ENCODE measurements around the gene MCRIP1.
A peak's percentile ranks its signal among the peaks of the same experiment; 100 is the strongest.

MCRIP1 gene, protein sequence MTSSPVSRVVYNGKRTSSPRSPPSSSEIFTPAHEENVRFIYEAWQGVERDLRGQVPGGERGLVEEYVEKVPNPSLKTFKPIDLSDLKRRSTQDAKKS

GRCh38 chr17:81833160-81833920 lies at the start of gene MCRIP1:
Gene MCRIP1, minus strand, starts transcription at chr17:81833291. Its CDS starts 8,785 bp downstream, at chr17:81824506.
- DNase-seq (peak; percentile 99), ATAC-seq (peak; percentile 81)
- Mint-ChIP-seq H3K27me3 (no peaks in the 10 kb centered on the region), H3K9me3 (no peaks in the 10 kb centered on the region), H3K27ac (peak within 1 kb of the TSS; percentile 94), H3K4me1 (peaks cover 25% of the 10 kb centered on the region), H3K36me3 (ENCODE audit: low read depth) (peaks cover under 1% of the 10 kb centered on the region), H3K4me3 (peak within 1 kb of the TSS; percentile 88)

DNA sequence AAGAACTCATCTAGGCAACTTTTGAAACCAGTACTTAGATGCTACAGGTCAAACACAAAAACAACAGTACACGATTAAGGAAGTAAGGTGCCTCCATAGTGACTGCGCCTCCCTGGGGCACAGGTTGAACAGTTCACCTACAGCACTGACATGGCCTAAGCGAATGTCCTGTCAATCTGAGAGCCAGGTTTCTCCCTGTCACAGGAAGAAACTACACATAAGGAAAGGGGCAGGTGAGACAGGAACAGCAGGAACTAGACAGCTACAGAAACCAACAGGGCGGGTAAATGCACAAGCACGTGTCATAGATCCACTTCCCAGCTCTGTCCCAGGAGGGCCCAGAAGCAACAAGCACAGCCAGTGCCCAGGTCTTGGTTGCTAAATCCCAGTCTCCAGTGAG lies 46.0 kb upstream of the MCRIP1 start:
- peaks cover 7% of the 10 kb centered on the region for H3K4me1 Mint-ChIP-seq
- peaks cover 47% of the 10 kb centered on the region for H3K36me3 Mint-ChIP-seq (ENCODE audit: low read depth)
- no peaks in the 10 kb centered on the region for H3K9me3 Mint-ChIP-seq
- ATAC-seq (no peak), DNase-seq (no peak)
- no peaks in the 10 kb centered on the region for H3K27me3 Mint-ChIP-seq
- H3K27ac Mint-ChIP-seq: no peak overlapping the region
- no peak overlapping the region for H3K4me3 Mint-ChIP-seq

- H3K36me3 Mint-ChIP-seq (ENCODE audit: low read depth): peaks cover 44% of the 10 kb centered on the region
- no peak overlapping the region for H3K27ac Mint-ChIP-seq
- no peak for DNase-seq
- no peak for ATAC-seq
- no peak overlapping the region for H3K4me3 Mint-ChIP-seq
- no peaks in the 10 kb centered on the region for H3K27me3 Mint-ChIP-seq
- peaks cover 14% of the 10 kb centered on the region for H3K4me1 Mint-ChIP-seq
- no peaks in the 10 kb centered on the region for H3K9me3 Mint-ChIP-seq
These were observed 45.2 kb upstream of the MCRIP1 start for GRCh38 chr17:81878294-81878693.

- H3K9me3 Mint-ChIP-seq: no peaks in the 10 kb centered on the region
- no peak overlapping the region for H3K27ac Mint-ChIP-seq
- DNase-seq: no peak
- H3K4me3 Mint-ChIP-seq: no peak overlapping the region
- H3K4me1 Mint-ChIP-seq: peaks cover 21% of the 10 kb centered on the region
- H3K27me3 Mint-ChIP-seq: no peaks in the 10 kb centered on the region
- ATAC-seq: no peak
- peaks cover 41% of the 10 kb centered on the region for H3K36me3 Mint-ChIP-seq (ENCODE audit: low read depth)
These were observed 44.5 kb upstream of the MCRIP1 start for GRCh38 chr17:81877569-81877968.

DNA sequence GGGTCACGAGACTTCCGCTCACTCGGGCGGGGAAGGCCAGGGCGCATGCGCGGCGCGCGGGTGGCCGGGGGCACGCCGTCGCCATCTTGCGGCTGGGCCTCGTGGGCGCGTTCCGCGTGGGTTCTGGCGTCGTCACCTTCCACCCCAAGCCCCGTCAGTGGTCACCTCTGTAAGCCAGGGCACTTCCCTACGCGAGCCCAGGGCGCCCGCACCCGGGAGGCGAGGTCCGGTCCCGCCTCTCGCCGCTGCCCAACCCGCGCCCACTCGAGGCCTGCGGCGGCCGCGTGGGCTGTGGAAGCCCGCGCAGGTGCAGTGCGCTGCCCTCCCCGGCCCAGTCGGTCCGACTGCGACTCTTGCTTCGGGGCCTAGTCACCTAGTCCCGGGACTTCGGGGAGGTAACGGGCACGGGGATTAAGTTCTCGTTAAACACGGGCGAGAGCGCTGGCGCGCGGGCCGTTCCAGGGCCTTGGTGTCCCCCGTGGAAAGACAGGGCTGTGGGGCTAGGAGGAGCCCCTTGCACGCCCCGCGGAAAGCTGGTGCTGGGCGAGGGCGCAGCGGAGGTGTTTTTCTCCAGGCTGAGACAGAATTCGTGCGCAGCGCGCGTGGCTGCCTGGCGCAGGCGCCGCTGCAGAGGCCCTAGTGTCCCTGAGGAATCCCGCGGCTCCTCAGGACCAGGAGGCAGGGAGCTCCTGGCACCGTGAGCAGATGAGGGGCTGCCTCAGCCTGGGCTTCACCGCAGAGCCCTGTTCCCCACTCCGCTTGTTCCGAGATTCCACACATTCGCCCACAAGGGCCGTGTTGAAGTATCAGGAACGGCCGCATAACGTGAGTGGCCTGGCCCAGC lies 38.5 kb upstream of the MCRIP1 start:
- peak; percentile 97 for DNase-seq
- Mint-ChIP-seq H3K36me3 (ENCODE audit: low read depth) (peaks cover 15% of the 10 kb centered on the region), H3K4me1 (peaks cover 53% of the 10 kb centered on the region), H3K27ac (peak overlapping the region; percentile 95), H3K4me3 (peak overlapping the region; percentile 83), H3K27me3 (no peaks in the 10 kb centered on the region), H3K9me3 (no peaks in the 10 kb centered on the region)
- ATAC-seq: peak; percentile 0

DNA sequence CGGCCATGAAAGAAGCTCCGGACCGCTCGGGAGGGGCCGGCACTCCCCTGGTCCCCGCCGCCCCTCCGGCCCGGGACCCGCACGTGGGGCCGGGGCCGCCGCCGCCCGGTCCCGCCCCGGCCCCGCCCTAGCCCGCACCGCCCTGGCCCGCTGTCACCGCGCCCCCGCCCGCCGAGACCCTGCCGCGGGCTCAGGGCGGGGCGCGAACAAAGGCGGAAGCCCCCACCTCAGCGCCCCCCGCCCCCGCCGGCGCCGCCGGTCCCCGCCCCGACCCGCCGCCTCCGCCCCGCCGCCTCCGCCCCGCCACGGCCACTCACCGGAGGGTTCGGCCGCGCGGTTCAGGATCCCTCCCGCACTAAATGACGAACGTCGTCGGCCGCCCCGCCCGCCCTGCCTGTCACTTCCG lies 37.9 kb upstream of the MCRIP1 start, which contains the start of gene ARHGDIA:
Gene ARHGDIA, minus strand, starts transcription at position 357 of the 406 bp plus-strand sequence. CDS start 1,407 bp downstream, outside the sequence.
- H3K4me1 Mint-ChIP-seq: peaks cover 56% of the 10 kb centered on the region
- peak within 1 kb of the TSS; percentile 89 for H3K4me3 Mint-ChIP-seq
- H3K27me3 Mint-ChIP-seq: no peaks in the 10 kb centered on the region
- H3K9me3 Mint-ChIP-seq: no peaks in the 10 kb centered on the region
- peak; percentile 39 for ATAC-seq
- DNase-seq: no peak
- H3K27ac Mint-ChIP-seq: peak within 1 kb of the TSS; percentile 95
- H3K36me3 Mint-ChIP-seq (ENCODE audit: low read depth): peaks cover 15% of the 10 kb centered on the region

GRCh38 chr17:81870131-81870980 lies 37.3 kb upstream of the MCRIP1 start:
- peak overlapping the region; percentile 89 for H3K4me3 Mint-ChIP-seq

GRCh38 chr17:81869221-81870130 lies 36.4 kb upstream of the MCRIP1 start:
- Mint-ChIP-seq H3K4me1 (peaks cover 59% of the 10 kb centered on the region), H3K27me3 (no peaks in the 10 kb centered on the region), H3K36me3 (ENCODE audit: low read depth) (peaks cover 24% of the 10 kb centered on the region), H3K9me3 (no peaks in the 10 kb centered on the region), H3K4me3 (peak overlapping the region; percentile 89), H3K27ac (peak overlapping the region; percentile 93)
- peak; percentile 73 for DNase-seq
- no peak for ATAC-seq

More at GRCh38 chr17:81870131-81870980, 37.3 kb upstream of the MCRIP1 start:
- Mint-ChIP-seq H3K27me3 (no peaks in the 10 kb centered on the region), H3K36me3 (ENCODE audit: low read depth) (peaks cover 19% of the 10 kb centered on the region), H3K27ac (peak overlapping the region; percentile 93), H3K9me3 (no peaks in the 10 kb centered on the region), H3K4me1 (peaks cover 61% of the 10 kb centered on the region)
- ATAC-seq: peak; percentile 5
- DNase-seq: peak; percentile 55

GRCh38 chr17:81868674-81869220 lies 35.7 kb upstream of the MCRIP1 start:
- Mint-ChIP-seq H3K27me3 (no peaks in the 10 kb centered on the region), H3K4me1 (peaks cover 56% of the 10 kb centered on the region), H3K9me3 (no peaks in the 10 kb centered on the region), H3K27ac (peak overlapping the region; percentile 93), H3K36me3 (ENCODE audit: low read depth) (peaks cover 25% of the 10 kb centered on the region), H3K4me3 (peak overlapping the region; percentile 89)
- DNase-seq (no peak), ATAC-seq (no peak)

GRCh38 chr17:81867991-81868673 lies 35.0 kb upstream of the MCRIP1 start:
- Mint-ChIP-seq H3K4me1 (peaks cover 58% of the 10 kb centered on the region), H3K9me3 (no peaks in the 10 kb centered on the region), H3K36me3 (ENCODE audit: low read depth) (peaks cover 32% of the 10 kb centered on the region), H3K27me3 (no peaks in the 10 kb centered on the region), H3K27ac (peak overlapping the region; percentile 81), H3K4me3 (peak overlapping the region; percentile 17)
- DNase-seq (peak; percentile 24), ATAC-seq (no peak)

DNA sequence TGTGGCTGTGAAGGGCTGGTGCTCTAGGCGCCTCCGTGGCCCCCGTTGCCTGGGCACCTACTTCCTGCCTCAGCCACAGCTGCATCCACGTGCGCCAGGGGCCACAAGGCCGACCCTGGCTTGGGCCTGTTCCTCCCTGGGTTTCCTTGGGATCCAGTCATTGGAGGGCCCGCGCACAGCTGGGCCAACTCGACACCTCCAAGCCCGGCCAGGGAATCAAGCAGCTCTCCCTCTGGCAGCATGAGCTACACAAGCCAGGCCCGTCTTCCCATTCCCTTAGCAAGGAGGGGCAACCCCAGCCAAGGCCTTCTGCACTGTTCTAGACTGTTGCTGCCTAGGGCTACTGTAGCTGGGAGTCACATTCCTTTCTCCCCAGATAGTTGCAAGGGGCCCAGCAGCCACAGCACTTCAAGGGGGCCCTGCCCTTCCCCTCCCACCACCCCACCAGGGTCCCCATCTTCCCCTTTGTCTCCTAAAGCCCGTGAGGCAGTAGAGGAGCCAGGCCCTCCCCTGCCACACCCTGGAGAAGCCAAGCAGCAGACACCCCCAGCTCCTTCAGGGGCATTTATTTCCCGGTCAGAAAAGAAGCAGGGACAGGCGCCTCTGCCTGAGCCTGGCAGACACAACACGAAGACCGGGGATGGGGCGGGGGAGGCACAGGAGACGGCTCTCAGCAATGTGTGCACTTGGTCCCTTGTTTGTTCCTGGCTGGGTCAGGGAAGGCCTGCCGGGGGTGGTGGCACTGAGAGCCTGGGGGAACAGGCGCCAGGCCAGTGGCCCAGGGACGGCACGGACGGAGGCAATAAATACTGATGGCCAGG lies 34.3 kb upstream of the MCRIP1 start:
- H3K4me1 Mint-ChIP-seq: peaks cover 57% of the 10 kb centered on the region
- ATAC-seq (peak; percentile 1), DNase-seq (peak; percentile 42)
- H3K9me3 Mint-ChIP-seq: no peaks in the 10 kb centered on the region
- no peaks in the 10 kb centered on the region for H3K27me3 Mint-ChIP-seq
- H3K36me3 Mint-ChIP-seq (ENCODE audit: low read depth): peaks cover 37% of the 10 kb centered on the region
- peak overlapping the region; percentile 36 for H3K4me3 Mint-ChIP-seq
- peak overlapping the region; percentile 81 for H3K27ac Mint-ChIP-seq

Data from activated naive CD8-positive, alpha-beta T cell treated with anti-CD3 and anti-CD28 coated beads, Interleukin-2, amount 50 U/mL, for 24 hours (primary cell).